Mesenchymal stem cell (in vitro differentiated cells and primary cell): Measurements from ENCODE around the gene ERAL1.

ENCODE experiments used
- DNase-seq: peaks from one replicate; pipeline ENCODE4 v3.0.0-alpha.2; 2013
- H2AFZ ChIP-seq: one replicate; pipeline ENCODE4 v1.6.1; 2013; ENCODE audit warnings: low read depth, mild to moderate bottlenecking, control low read depth, inconsistent platforms, low read length, moderate library complexity
- H2AK5ac ChIP-seq: 2 replicates; pipeline ENCODE4 v1.6.1; 2013; ENCODE audit warnings: low read length, moderate library complexity, mild to moderate bottlenecking, inconsistent platforms; ENCODE audit not compliant: severe bottlenecking
- H2BK120ac ChIP-seq: one replicate; pipeline ENCODE4 v1.6.1; 2013; ENCODE audit warnings: low read depth, mild to moderate bottlenecking, inconsistent platforms, low read length, moderate library complexity
- H2BK12ac ChIP-seq, 2 experiments: one replicate each; pipeline ENCODE4 v1.6.1; 2013; ENCODE audit warnings: inconsistent platforms in 2 of 2, low read length in 2 of 2, mild to moderate bottlenecking in 2 of 2, moderate library complexity in 2 of 2, control low read depth in 1 of 2
- H2BK15ac ChIP-seq: one replicate; pipeline ENCODE4 v1.6.1; 2013; ENCODE audit warnings: mild to moderate bottlenecking, low read depth, inconsistent platforms; ENCODE audit not compliant: poor library complexity, severe bottlenecking
- H2BK5ac ChIP-seq: 2 replicates; pipeline ENCODE4 v1.6.1; 2013; ENCODE audit warnings: low read depth, mild to moderate bottlenecking, low read length, control low read depth, inconsistent platforms; ENCODE audit not compliant: poor library complexity, severe bottlenecking
- H3K14ac ChIP-seq, 2 experiments: one replicate each; pipeline ENCODE4 v1.6.1; 2013; ENCODE audit warnings: inconsistent platforms in 2 of 2, low read length in 2 of 2, control low read depth in 1 of 2, mild to moderate bottlenecking in 1 of 2, moderate library complexity in 1 of 2
- H3K18ac ChIP-seq, 2 experiments: one replicate each; pipeline ENCODE4 v1.6.1; 2013; ENCODE audit warnings: inconsistent platforms in 2 of 2, low read length in 2 of 2, control low read depth in 1 of 2, low read depth in 1 of 2, mild to moderate bottlenecking in 1 of 2
- H3K23ac ChIP-seq, 2 experiments: one replicate each; pipeline ENCODE4 v1.6.1; 2013; ENCODE audit warnings: inconsistent platforms in 2 of 2, low read length in 2 of 2, mild to moderate bottlenecking in 2 of 2, moderate library complexity in 2 of 2, control low read depth in 1 of 2
- H3K27ac ChIP-seq: 2 replicates; pipeline ENCODE4 v1.5.1; 2013; ENCODE audit warnings: mild to moderate bottlenecking, moderate library complexity, low read length, control low read depth, inconsistent platforms; ENCODE audit not compliant: poor library complexity, severe bottlenecking
- H3K27me3 ChIP-seq, 2 experiments: 2 replicates each; pipeline versions ENCODE4 v1.6.1 to v1.7.0; 2013; ENCODE audit warnings: low read length in 2 of 2, mild to moderate bottlenecking in 2 of 2, moderate library complexity in 2 of 2, control low read depth in 1 of 2, inconsistent platforms in 1 of 2; ENCODE audit not compliant: control insufficient read depth in 1 of 2, insufficient read depth in 1 of 2
- H3K36me3 ChIP-seq, 2 experiments: 2 replicates each; pipeline versions ENCODE4 v1.6.1 to v1.7.0; 2013; ENCODE audit warnings: low read length in 2 of 2, control low read depth in 1 of 2, inconsistent platforms in 1 of 2, low read depth in 1 of 2, mild to moderate bottlenecking in 1 of 2; ENCODE audit not compliant: insufficient read depth in 2 of 2, control insufficient read depth in 1 of 2
- H3K4ac ChIP-seq, 2 experiments: one replicate each; pipeline ENCODE4 v1.6.1; 2013; ENCODE audit warnings: inconsistent platforms in 2 of 2, low read length in 2 of 2, mild to moderate bottlenecking in 2 of 2, moderate library complexity in 2 of 2, control low read depth in 1 of 2, low read depth in 1 of 2
- H3K4me1 ChIP-seq: 2 replicates; pipeline ENCODE4 v1.6.1; 2013; ENCODE audit warnings: low read depth, low read length, control low read depth; ENCODE audit not compliant: control insufficient read depth, insufficient read depth
- H3K4me2 ChIP-seq: 2 replicates; pipeline ENCODE4 v1.6.1; 2013; ENCODE audit warnings: low read length, mild to moderate bottlenecking, inconsistent platforms; ENCODE audit not compliant: poor library complexity, severe bottlenecking
- H3K4me3 ChIP-seq, 2 experiments: 2 replicates each; pipeline versions ENCODE4 v1.5.1 to v1.7.0; 2013; ENCODE audit warnings: low read length in 2 of 2, mild to moderate bottlenecking in 2 of 2, control low read depth in 1 of 2, low read depth in 1 of 2; ENCODE audit not compliant: insufficient read depth in 1 of 2
- H3K79me1 ChIP-seq: replicated peaks from 2 replicates; pipeline ENCODE4 v1.6.1; 2013; ENCODE audit warnings: mild to moderate bottlenecking, control low read depth, low read length, inconsistent platforms; ENCODE audit not compliant: poor library complexity, severe bottlenecking
- H3K9ac ChIP-seq: 2 replicates; pipeline ENCODE4 v1.7.0; 2013; ENCODE audit warnings: mild to moderate bottlenecking, low read length, moderate library complexity
- H3K9me3 ChIP-seq: 2 replicates; pipeline ENCODE4 v1.7.0; 2013; ENCODE audit warnings: mild to moderate bottlenecking, low read length; ENCODE audit not compliant: control insufficient read depth
- H4K8ac ChIP-seq: one replicate; pipeline ENCODE4 v1.6.1; 2013; ENCODE audit warnings: inconsistent platforms, mild to moderate bottlenecking, low read length, moderate library complexity
- H4K91ac ChIP-seq: one replicate; pipeline ENCODE4 v1.6.1; 2013; ENCODE audit warnings: mild to moderate bottlenecking, low read length, inconsistent platforms
- WGBS: methylation state at CpG from one replicate; pipeline ENCODE4 v1.1.7; 2013; ENCODE audit warnings: mixed read lengths; 5-methylcytosine and 5-hydroxymethylcytosine counted together

ERAL1 gene

DNA sequence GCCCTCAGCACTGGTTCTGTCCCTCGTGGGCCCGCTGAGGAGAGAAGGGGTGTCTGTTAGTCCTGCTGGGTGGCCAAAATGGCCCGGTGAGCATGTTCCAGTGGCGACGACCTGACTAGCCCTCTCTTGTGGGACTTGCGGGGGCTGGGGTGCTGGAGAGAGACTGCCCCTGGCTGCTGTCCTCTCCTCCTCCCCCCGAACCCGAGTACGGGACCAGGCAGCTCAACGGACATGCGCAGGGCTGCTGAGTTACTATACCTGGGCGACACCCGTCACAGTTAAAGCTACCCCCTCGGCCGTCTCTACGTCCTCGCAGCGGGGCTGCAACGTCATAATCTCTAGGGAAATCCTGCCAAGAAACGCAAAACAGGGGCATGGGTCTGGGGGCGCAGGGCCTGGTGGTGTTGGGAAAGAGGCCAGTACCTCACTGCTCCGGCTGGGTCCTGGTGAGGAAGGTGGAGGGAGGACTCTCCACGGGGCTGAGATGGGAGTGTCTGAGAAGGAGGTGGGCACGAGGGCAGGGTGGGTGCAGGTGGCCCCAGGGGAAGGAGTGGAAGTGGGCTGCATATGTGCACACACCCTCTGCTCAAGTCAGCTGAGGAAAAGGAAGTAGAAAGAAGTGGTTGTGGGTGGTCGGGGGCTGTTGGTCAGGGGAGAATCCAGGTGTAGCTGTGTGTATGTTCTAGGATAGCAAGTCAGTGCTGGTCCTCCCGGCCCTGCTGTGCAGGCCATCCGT lies 29.3 kb downstream of the ERAL1 start:
- no peak overlapping the region for H3K4me3 ChIP-seq
- no peak overlapping the region for H2BK15ac ChIP-seq
- no peak overlapping the region for H2BK5ac ChIP-seq
- H3K9ac ChIP-seq: no peak overlapping the region
- WGBS: 91% methylated on average over 27 of the region's 27 CpGs
- H2BK120ac ChIP-seq: no peak overlapping the region
- no peaks in the 10 kb centered on the region for H3K27me3 ChIP-seq
- no peak overlapping the region for H2BK12ac ChIP-seq
- H3K23ac ChIP-seq: no peak overlapping the region
- H4K8ac ChIP-seq: no peak overlapping the region
- H3K14ac ChIP-seq: no peak overlapping the region
- H3K18ac ChIP-seq: no peak overlapping the region
- no peak overlapping the region for H3K27ac ChIP-seq
- peaks cover 7% of the 10 kb centered on the region for H3K4me1 ChIP-seq
- no peaks in the 10 kb centered on the region for H3K9me3 ChIP-seq
- H4K91ac ChIP-seq: no peak overlapping the region
- H3K79me1 ChIP-seq: peaks cover 29% of the 10 kb centered on the region
- no peak overlapping the region for H2AK5ac ChIP-seq
- H3K36me3 ChIP-seq: peaks cover 83 to 94% of the 10 kb centered on the region in 2 experiments
- no peak overlapping the region for H2AFZ ChIP-seq
- H3K4ac ChIP-seq: no peak overlapping the region
- no peak overlapping the region for H3K4me2 ChIP-seq
- no peak for DNase-seq

DNA sequence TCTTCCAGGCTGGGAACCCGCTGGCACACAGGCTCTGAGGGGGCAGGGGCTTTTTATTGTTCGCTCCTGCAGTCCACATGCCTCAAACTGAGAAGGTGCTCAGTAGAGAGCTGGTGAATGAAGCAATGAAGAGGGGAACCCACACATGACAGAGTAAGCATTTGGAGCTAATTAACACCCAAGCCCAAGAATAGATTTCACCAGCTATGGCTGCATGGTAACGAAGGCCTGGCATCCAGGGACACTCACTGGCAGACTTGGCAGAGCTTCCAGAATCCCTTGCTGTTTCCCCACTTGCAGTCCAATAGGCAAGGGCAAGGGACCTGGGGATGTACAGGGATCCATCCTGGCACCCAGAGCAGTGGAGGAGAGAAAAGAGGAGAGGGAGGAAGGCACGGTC lies 30.5 kb downstream of the ERAL1 start:
- Histone ChIP-seq H3K9ac (no peak overlapping the region), H2AK5ac (no peak overlapping the region), H2AFZ (no peak overlapping the region), H2BK12ac (no peak overlapping the region), H3K9me3 (no peaks in the 10 kb centered on the region), H3K4me1 (peaks cover 5% of the 10 kb centered on the region), H3K18ac (no peak overlapping the region), H3K27me3 (no peaks in the 10 kb centered on the region), H3K4me2 (no peak overlapping the region), H3K27ac (no peak overlapping the region), H2BK5ac (no peak overlapping the region), H3K4me3 (no peak overlapping the region), H3K4ac (no peak overlapping the region), H3K14ac (no peak overlapping the region), H3K79me1 (peaks cover 34% of the 10 kb centered on the region), H2BK15ac (no peak overlapping the region), H2BK120ac (no peak overlapping the region), H3K23ac (no peak overlapping the region), H4K8ac (no peak overlapping the region), H4K91ac (no peak overlapping the region), H3K36me3 (peaks cover 71 to 82% of the 10 kb centered on the region in 2 experiments)
- 97% methylated on average over 4 of the region's 4 CpGs for WGBS
- no peak for DNase-seq

DNA sequence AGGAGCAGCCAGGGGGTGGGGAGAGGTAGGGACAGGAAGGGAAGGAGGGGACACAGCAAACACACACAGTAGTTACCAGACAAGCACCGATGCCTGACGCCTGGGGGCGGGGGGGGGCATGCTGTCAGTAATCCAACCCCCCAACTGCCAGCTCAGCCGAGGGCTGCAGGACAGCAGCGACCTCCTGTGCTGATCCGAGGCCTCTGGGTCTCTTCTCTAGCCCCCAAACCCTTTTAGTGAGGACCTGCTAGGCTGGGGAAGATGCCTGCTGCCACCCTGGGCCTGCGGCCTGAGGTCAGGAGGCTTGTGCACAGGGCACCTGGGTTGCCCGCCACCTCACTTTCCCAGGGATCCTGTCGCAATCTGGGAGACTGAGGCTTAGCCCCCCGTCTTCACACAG lies 31.1 kb downstream of the ERAL1 start:
- Histone ChIP-seq H2BK120ac (no peak overlapping the region), H3K9ac (no peak overlapping the region)
- no peak for DNase-seq

DNA sequence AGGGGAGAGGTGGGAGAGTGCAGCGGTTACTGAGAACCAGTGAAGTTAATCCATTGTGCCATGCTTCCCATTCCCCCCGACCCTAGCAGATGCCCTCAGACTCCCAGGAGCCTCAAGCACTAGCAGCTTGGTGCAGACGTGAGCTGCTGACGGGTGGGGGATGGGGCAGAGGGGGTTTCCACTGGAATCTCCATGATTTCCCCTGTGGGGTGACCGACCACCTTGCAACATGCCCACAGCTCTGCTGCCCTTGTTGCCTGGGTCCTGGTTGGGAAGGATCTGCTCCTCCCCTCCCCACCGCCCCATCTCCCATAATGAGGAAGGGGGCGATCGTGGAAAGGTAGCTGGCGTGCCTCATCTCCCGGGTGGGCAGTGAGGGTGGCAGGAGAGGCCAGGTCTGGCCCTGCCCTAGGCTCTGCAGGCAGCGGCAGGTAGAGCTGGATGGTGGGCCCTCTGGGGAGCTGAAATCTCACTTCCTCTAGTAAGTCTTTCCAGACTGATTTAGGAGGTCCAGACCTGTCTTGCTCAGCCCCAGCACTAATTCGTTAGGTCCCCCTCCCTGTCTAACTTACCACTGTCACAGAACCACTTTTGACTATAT lies 33.2 kb downstream of the ERAL1 start:
- DNase-seq: no peak
- H3K18ac ChIP-seq: no peak overlapping the region
- WGBS: 96% methylated on average over 9 of the region's 12 CpGs
- no peak overlapping the region for H2BK5ac ChIP-seq
- H3K4me2 ChIP-seq: no peak overlapping the region
- no peak overlapping the region for H2BK120ac ChIP-seq
- no peak overlapping the region for H3K14ac ChIP-seq
- H3K27ac ChIP-seq: no peak overlapping the region
- no peak overlapping the region for H4K91ac ChIP-seq
- H2AFZ ChIP-seq: no peak overlapping the region
- peaks cover 17% of the 10 kb centered on the region for H3K4me1 ChIP-seq
- peaks cover 44% of the 10 kb centered on the region for H3K79me1 ChIP-seq
- H3K23ac ChIP-seq: no peak overlapping the region
- no peaks in the 10 kb centered on the region for H3K9me3 ChIP-seq
- no peak overlapping the region for H2BK15ac ChIP-seq
- H3K36me3 ChIP-seq: peaks cover 58 to 64% of the 10 kb centered on the region in 2 experiments
- no peak overlapping the region for H3K4ac ChIP-seq
- H3K4me3 ChIP-seq: no peak overlapping the region
- H3K27me3 ChIP-seq: no peaks in the 10 kb centered on the region
- no peak overlapping the region for H2AK5ac ChIP-seq
- H4K8ac ChIP-seq: no peak overlapping the region
- no peak overlapping the region for H3K9ac ChIP-seq
- no peak overlapping the region for H2BK12ac ChIP-seq

More for the DNA sequence above, 31.1 kb downstream of the ERAL1 start:
- no peak overlapping the region for H3K4ac ChIP-seq
- H4K8ac ChIP-seq: no peak overlapping the region
- no peak overlapping the region for H2BK5ac ChIP-seq
- no peak overlapping the region for H4K91ac ChIP-seq
- peaks cover 34% of the 10 kb centered on the region for H3K79me1 ChIP-seq
- no peak overlapping the region for H2AFZ ChIP-seq
- H3K4me3 ChIP-seq: no peak overlapping the region
- no peak overlapping the region for H3K4me2 ChIP-seq
- H2AK5ac ChIP-seq: no peak overlapping the region
- H3K36me3 ChIP-seq: peaks cover 65 to 76% of the 10 kb centered on the region in 2 experiments
- H3K4me1 ChIP-seq: peaks cover 8% of the 10 kb centered on the region
- no peak overlapping the region for H3K14ac ChIP-seq
- no peak overlapping the region for H3K23ac ChIP-seq
- H3K27ac ChIP-seq: no peak overlapping the region
- H3K27me3 ChIP-seq: no peaks in the 10 kb centered on the region
- H2BK15ac ChIP-seq: no peak overlapping the region
- H2BK12ac ChIP-seq: no peak overlapping the region
- WGBS: 89% methylated on average over 10 of the region's 10 CpGs
- H3K9me3 ChIP-seq: no peaks in the 10 kb centered on the region
- no peak overlapping the region for H3K18ac ChIP-seq
